H9 (cell line): ENCODE measurements around the gene SLC16A7. TPM values are rescaled to one million over a fixed set of nuclear protein-coding genes. Genes with fewer than 3 reads are reported as not detected.

Source experiments
- DNase-seq: peaks from one replicate; pipeline ENCODE4 v3.0.0-alpha.2; 2017
- H2AFZ ChIP-seq: one replicate; pipeline ENCODE4 v1.6.1; 2013; ENCODE audit warnings: mild to moderate bottlenecking, low read length, control low read depth, moderate library complexity
- H2AK5ac ChIP-seq: 2 replicates; pipeline ENCODE4 v1.6.1; 2013; ENCODE audit warnings: low read length, control low read depth, mixed read lengths; ENCODE audit not compliant: insufficient read length
- H2BK120ac ChIP-seq: one replicate; pipeline ENCODE4 v1.6.1; 2013; ENCODE audit warnings: low read depth, mild to moderate bottlenecking, low read length, control low read depth, inconsistent platforms; ENCODE audit not compliant: poor library complexity, severe bottlenecking
- H2BK12ac ChIP-seq: 2 replicates; pipeline ENCODE4 v1.6.1; 2013; ENCODE audit warnings: low read length, control low read depth, mixed read lengths, low read depth; ENCODE audit not compliant: insufficient read length
- H2BK15ac ChIP-seq: 2 replicates; pipeline ENCODE4 v1.6.1; 2013; ENCODE audit warnings: low read depth, low read length, control low read depth
- H2BK20ac ChIP-seq: one replicate; pipeline ENCODE4 v1.6.1; 2013; ENCODE audit warnings: low read depth, mild to moderate bottlenecking, low read length, control low read depth, inconsistent platforms; ENCODE audit not compliant: poor library complexity, severe bottlenecking
- H2BK5ac ChIP-seq: 2 replicates; pipeline ENCODE4 v1.6.1; 2013; ENCODE audit warnings: low read length, control low read depth, mixed read lengths; ENCODE audit not compliant: insufficient read length
- H3K14ac ChIP-seq: 2 replicates; pipeline ENCODE4 v1.6.1; 2013; ENCODE audit warnings: low read length, control low read depth; ENCODE audit not compliant: insufficient read depth
- H3K18ac ChIP-seq: 2 replicates; pipeline ENCODE4 v1.6.1; 2013; ENCODE audit warnings: low read depth, mild to moderate bottlenecking, mixed read lengths, low read length, control low read depth; ENCODE audit not compliant: insufficient read length
- H3K23ac ChIP-seq: 2 replicates; pipeline ENCODE4 v1.6.1; 2013; ENCODE audit warnings: low read length, control low read depth, mixed read lengths, low read depth; ENCODE audit not compliant: insufficient read length
- H3K23me2 ChIP-seq: 2 replicates; pipeline ENCODE4 v1.6.1; 2013; ENCODE audit warnings: low read depth, mild to moderate bottlenecking, mixed read lengths, low read length, control low read depth; ENCODE audit not compliant: insufficient read length, poor library complexity, severe bottlenecking
- H3K27ac ChIP-seq: 2 replicates; pipeline ENCODE4 v1.5.1; 2013; ENCODE audit warnings: low read length, control low read depth, mixed read lengths, low read depth; ENCODE audit not compliant: insufficient read length
- H3K27me3 ChIP-seq: 2 replicates; pipeline ENCODE4 v1.6.1; 2013; ENCODE audit warnings: low read length, control low read depth, inconsistent platforms; ENCODE audit not compliant: insufficient read depth
- H3K4ac ChIP-seq: 2 replicates; pipeline ENCODE4 v1.6.1; 2013; ENCODE audit warnings: low read depth, mild to moderate bottlenecking, control low read depth, inconsistent platforms, low read length, moderate library complexity
- H3K4me1 ChIP-seq: 2 replicates; pipeline ENCODE4 v1.6.1; 2013; ENCODE audit warnings: low read length, control low read depth, inconsistent platforms; ENCODE audit not compliant: insufficient read depth
- H3K4me2 ChIP-seq: 2 replicates; pipeline ENCODE4 v1.6.1; 2013; ENCODE audit warnings: low read length, control low read depth, mixed read lengths; ENCODE audit not compliant: insufficient read length, insufficient read depth
- H3K56ac ChIP-seq: 2 replicates; pipeline ENCODE4 v1.6.1; 2013; ENCODE audit warnings: low read depth, mild to moderate bottlenecking, mixed read lengths, low read length, control low read depth; ENCODE audit not compliant: insufficient read length
- H3K79me1 ChIP-seq: 2 replicates; pipeline ENCODE4 v1.6.1; 2013; ENCODE audit warnings: low read depth, mild to moderate bottlenecking, moderate library complexity, low read length, control low read depth, inconsistent platforms; ENCODE audit not compliant: insufficient read depth, poor library complexity, severe bottlenecking
- H3K79me2 ChIP-seq: 2 replicates; pipeline ENCODE4 v1.6.1; 2013; ENCODE audit warnings: low read length, control low read depth, inconsistent platforms; ENCODE audit not compliant: insufficient read depth
- H3K9ac ChIP-seq: 2 replicates; pipeline ENCODE4 v1.6.1; 2013; ENCODE audit warnings: low read length, control low read depth, mixed read lengths; ENCODE audit not compliant: insufficient read length; ENCODE audit errors: extremely low read depth
- H3K9me3 ChIP-seq: one replicate; pipeline ENCODE4 v1.6.1; 2013; ENCODE audit warnings: low read depth, low read length, inconsistent platforms; ENCODE audit not compliant: control insufficient read depth
- H3T11ph ChIP-seq: one replicate; pipeline ENCODE4 v1.6.1; 2013; ENCODE audit warnings: mild to moderate bottlenecking, low read length, control low read depth, inconsistent platforms
- H4K20me1 ChIP-seq: one replicate; pipeline ENCODE4 v1.6.1; 2013; ENCODE audit not compliant: control insufficient read depth, insufficient read length, insufficient read depth
- H4K5ac ChIP-seq: 2 replicates; pipeline ENCODE4 v1.6.1; 2013; ENCODE audit warnings: low read depth, mild to moderate bottlenecking, mixed read lengths, low read length, control low read depth; ENCODE audit not compliant: insufficient read length
- H4K8ac ChIP-seq: replicated peaks from 2 replicates; pipeline ENCODE4 v1.6.1; 2013; ENCODE audit warnings: low read length, control low read depth, mixed read lengths, low read depth; ENCODE audit not compliant: insufficient read length
- H4K91ac ChIP-seq: 2 replicates; pipeline ENCODE4 v1.6.1; 2013; ENCODE audit warnings: low read depth, mild to moderate bottlenecking, moderate library complexity, mixed read lengths, low read length, control low read depth; ENCODE audit not compliant: insufficient read length
- H3K27ac Mint-ChIP-seq, 3 experiments: 2 replicates in 2 of 3; 3 replicates in 1 of 3; pipeline ENCODE4 v1.8.0; 2020 to 2021; ENCODE audit warnings: mixed read lengths in 3 of 3, mild to moderate bottlenecking in 1 of 3, moderate library complexity in 1 of 3
- H3K27me3 Mint-ChIP-seq: 2 replicates; pipeline ENCODE4 v1.8.0; 2021; ENCODE audit warnings: low read depth, mild to moderate bottlenecking, moderate library complexity, mixed read lengths
- H3K36me3 Mint-ChIP-seq, 3 experiments: 2 replicates in 2 of 3; 3 replicates in 1 of 3; pipeline ENCODE4 v1.8.0; 2020 to 2021; ENCODE audit warnings: low read depth in 3 of 3, mixed read lengths in 3 of 3; ENCODE audit not compliant: insufficient read depth in 1 of 3
- H3K4me1 Mint-ChIP-seq, 2 experiments: 2 replicates each; pipeline ENCODE4 v1.8.0; 2020; ENCODE audit warnings: mixed read lengths in 2 of 2
- H3K4me3 Mint-ChIP-seq, 2 experiments: 2 replicates in 1 of 2; 3 replicates in 1 of 2; pipeline ENCODE4 v1.8.0; 2020 to 2021; ENCODE audit warnings: mild to moderate bottlenecking in 2 of 2, mixed read lengths in 2 of 2, moderate library complexity in 1 of 2
- H3K9me3 Mint-ChIP-seq, 2 experiments: 2 replicates in 1 of 2; 3 replicates in 1 of 2; pipeline ENCODE4 v1.8.0; 2020; ENCODE audit warnings: mild to moderate bottlenecking in 2 of 2, mixed read lengths in 2 of 2, moderate library complexity in 1 of 2
- WGBS: extraction: QIAGEN DNeasy Blood & Tissue Kit; methylation state at CpG from one replicate; pipeline ENCODE4 v1.1.7; 2013; ENCODE audit warnings: missing lambda C conversion rate, low lambda C conversion rate, mixed read lengths; ENCODE audit not compliant: insufficient read length; ENCODE audit errors: extremely low coverage; 5-methylcytosine and 5-hydroxymethylcytosine counted together
- total RNA-seq: library from RNA; stranded (reverse); gene quantifications from 2 replicates; pipeline ENCODE4 v1.2.1, GENCODE V29; 2021
- TF ChIP-seq, protein P1 (sequence below): fragments of 200-600 bp; sonication (generic); conservative IDR thresholded peaks from 3 replicates; pipeline ENCODE4 v1.8.0; 2021; ENCODE audit warnings: antibody characterized with exemption, mild to moderate bottlenecking

SLC16A7 gene
- total RNA-seq, 1 experiment from 2014 or later = 2.2 TPM

GRCh38 chr12:59660921-59661597 lies 65.2 kb downstream of the SLC16A7 start:
- no peaks in the 10 kb centered on the region; the same call in 1 of the 2 replicates for H3K4me1 ChIP-seq
- H3K27ac ChIP-seq = no peak overlapping the region
- H3K4me3 Mint-ChIP-seq = no peak overlapping the region
- no peak overlapping the region for H3K18ac ChIP-seq
- H3T11ph ChIP-seq = no peak overlapping the region
- peaks cover 3 to 4% of the 10 kb centered on the region in 2 experiments; a peak in 3 of 5 replicates for H3K9me3 Mint-ChIP-seq
- H4K5ac ChIP-seq = no peak overlapping the region
- no peaks in the 10 kb centered on the region for H3K79me2 ChIP-seq
- H3K79me1 ChIP-seq = no peaks in the 10 kb centered on the region
- WGBS = no CpG with 5 or more reads among the region's 2 CpGs
- H3K4ac ChIP-seq = no peak overlapping the region
- no peak overlapping the region for H3K9ac ChIP-seq
- no peak overlapping the region for H2BK20ac ChIP-seq
- no peak overlapping the region for H2BK15ac ChIP-seq
- no peak overlapping the region for H3K27ac Mint-ChIP-seq
- no peaks in the 10 kb centered on the region for H3K27me3 ChIP-seq
- DNase-seq = no peak
- no peak overlapping the region for H3K4me2 ChIP-seq
- no peak overlapping the region for H2AFZ ChIP-seq
- H3K4me1 Mint-ChIP-seq = no peaks in the 10 kb centered on the region
- H4K20me1 ChIP-seq = no peaks in the 10 kb centered on the region
- H4K8ac ChIP-seq = no peak overlapping the region
- no peaks in the 10 kb centered on the region for H3K27me3 Mint-ChIP-seq
- TF ChIP-seq, protein P1, sequence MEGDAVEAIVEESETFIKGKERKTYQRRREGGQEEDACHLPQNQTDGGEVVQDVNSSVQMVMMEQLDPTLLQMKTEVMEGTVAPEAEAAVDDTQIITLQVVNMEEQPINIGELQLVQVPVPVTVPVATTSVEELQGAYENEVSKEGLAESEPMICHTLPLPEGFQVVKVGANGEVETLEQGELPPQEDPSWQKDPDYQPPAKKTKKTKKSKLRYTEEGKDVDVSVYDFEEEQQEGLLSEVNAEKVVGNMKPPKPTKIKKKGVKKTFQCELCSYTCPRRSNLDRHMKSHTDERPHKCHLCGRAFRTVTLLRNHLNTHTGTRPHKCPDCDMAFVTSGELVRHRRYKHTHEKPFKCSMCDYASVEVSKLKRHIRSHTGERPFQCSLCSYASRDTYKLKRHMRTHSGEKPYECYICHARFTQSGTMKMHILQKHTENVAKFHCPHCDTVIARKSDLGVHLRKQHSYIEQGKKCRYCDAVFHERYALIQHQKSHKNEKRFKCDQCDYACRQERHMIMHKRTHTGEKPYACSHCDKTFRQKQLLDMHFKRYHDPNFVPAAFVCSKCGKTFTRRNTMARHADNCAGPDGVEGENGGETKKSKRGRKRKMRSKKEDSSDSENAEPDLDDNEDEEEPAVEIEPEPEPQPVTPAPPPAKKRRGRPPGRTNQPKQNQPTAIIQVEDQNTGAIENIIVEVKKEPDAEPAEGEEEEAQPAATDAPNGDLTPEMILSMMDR = no peak
- no peaks in the 10 kb centered on the region for H3K9me3 ChIP-seq
- no peaks in the 10 kb centered on the region for H3K23me2 ChIP-seq
- no peak overlapping the region for H3K14ac ChIP-seq
- H3K23ac ChIP-seq = no peak overlapping the region
- no peak overlapping the region for H2BK5ac ChIP-seq
- no peak overlapping the region for H4K91ac ChIP-seq
- no peaks in the 10 kb centered on the region; a peak in 1 of 7 replicates for H3K36me3 Mint-ChIP-seq
- no peak overlapping the region for H2BK120ac ChIP-seq
- H3K56ac ChIP-seq = no peak overlapping the region
- no peak overlapping the region for H2BK12ac ChIP-seq
- no peak overlapping the region for H2AK5ac ChIP-seq
